ENCODE measurements around the gene HEXB.

DNA sequence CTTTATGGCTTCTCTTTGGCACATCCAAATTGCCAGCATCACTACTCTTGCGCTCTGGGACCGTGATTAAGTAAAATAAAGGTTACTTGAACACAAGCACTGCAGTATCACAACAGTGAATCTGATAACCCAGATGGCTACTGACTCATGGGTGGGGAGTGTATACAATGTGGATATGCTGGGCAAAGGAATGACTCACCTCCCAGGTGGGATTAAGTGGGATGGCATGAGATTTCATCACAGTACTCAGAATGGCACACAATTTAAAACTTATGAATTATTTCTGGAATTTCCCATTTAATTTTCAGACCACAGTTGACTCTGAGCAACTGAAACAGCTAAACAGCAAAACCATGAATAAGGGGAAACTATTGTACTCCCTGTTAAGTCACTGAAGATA lies 77.6 kb downstream of the HEXB start:
- TF ChIP-seq POLR2AphosphoS5 (IDR thresholded peaks at IDR 0.05) (no peak), EP300 (conservative IDR thresholded peaks at IDR 0.05; ENCODE audit: poor library complexity, severe bottlenecking) (no peak), EZH2 (IDR thresholded peaks at IDR 0.05; ENCODE audit: borderline replicate concordance, insufficient read depth, low read length, poor library complexity, severe bottlenecking) (no peak), RAD21 (conservative IDR thresholded peaks at IDR 0.05) (no peak), TAF1 (IDR thresholded peaks at IDR 0.05; ENCODE audit: low read depth) (no peak)
- TF ChIP-seq, protein P1, sequence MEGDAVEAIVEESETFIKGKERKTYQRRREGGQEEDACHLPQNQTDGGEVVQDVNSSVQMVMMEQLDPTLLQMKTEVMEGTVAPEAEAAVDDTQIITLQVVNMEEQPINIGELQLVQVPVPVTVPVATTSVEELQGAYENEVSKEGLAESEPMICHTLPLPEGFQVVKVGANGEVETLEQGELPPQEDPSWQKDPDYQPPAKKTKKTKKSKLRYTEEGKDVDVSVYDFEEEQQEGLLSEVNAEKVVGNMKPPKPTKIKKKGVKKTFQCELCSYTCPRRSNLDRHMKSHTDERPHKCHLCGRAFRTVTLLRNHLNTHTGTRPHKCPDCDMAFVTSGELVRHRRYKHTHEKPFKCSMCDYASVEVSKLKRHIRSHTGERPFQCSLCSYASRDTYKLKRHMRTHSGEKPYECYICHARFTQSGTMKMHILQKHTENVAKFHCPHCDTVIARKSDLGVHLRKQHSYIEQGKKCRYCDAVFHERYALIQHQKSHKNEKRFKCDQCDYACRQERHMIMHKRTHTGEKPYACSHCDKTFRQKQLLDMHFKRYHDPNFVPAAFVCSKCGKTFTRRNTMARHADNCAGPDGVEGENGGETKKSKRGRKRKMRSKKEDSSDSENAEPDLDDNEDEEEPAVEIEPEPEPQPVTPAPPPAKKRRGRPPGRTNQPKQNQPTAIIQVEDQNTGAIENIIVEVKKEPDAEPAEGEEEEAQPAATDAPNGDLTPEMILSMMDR (IDR thresholded peaks at IDR 0.05; ENCODE audit: poor library complexity, severe bottlenecking) = no peak
- TF ChIP-seq, protein P2, sequence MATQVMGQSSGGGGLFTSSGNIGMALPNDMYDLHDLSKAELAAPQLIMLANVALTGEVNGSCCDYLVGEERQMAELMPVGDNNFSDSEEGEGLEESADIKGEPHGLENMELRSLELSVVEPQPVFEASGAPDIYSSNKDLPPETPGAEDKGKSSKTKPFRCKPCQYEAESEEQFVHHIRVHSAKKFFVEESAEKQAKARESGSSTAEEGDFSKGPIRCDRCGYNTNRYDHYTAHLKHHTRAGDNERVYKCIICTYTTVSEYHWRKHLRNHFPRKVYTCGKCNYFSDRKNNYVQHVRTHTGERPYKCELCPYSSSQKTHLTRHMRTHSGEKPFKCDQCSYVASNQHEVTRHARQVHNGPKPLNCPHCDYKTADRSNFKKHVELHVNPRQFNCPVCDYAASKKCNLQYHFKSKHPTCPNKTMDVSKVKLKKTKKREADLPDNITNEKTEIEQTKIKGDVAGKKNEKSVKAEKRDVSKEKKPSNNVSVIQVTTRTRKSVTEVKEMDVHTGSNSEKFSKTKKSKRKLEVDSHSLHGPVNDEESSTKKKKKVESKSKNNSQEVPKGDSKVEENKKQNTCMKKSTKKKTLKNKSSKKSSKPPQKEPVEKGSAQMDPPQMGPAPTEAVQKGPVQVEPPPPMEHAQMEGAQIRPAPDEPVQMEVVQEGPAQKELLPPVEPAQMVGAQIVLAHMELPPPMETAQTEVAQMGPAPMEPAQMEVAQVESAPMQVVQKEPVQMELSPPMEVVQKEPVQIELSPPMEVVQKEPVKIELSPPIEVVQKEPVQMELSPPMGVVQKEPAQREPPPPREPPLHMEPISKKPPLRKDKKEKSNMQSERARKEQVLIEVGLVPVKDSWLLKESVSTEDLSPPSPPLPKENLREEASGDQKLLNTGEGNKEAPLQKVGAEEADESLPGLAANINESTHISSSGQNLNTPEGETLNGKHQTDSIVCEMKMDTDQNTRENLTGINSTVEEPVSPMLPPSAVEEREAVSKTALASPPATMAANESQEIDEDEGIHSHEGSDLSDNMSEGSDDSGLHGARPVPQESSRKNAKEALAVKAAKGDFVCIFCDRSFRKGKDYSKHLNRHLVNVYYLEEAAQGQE (IDR thresholded peaks at IDR 0.05; ENCODE audit: borderline replicate concordance) = no peak

Data from neural cell (in vitro differentiated cells).